ENCODE data around the gene DNAJC3. TPM values are rescaled to one million over a fixed set of nuclear protein-coding genes. Genes with fewer than 3 reads are reported as not detected.

DNAJC3 gene, protein sequence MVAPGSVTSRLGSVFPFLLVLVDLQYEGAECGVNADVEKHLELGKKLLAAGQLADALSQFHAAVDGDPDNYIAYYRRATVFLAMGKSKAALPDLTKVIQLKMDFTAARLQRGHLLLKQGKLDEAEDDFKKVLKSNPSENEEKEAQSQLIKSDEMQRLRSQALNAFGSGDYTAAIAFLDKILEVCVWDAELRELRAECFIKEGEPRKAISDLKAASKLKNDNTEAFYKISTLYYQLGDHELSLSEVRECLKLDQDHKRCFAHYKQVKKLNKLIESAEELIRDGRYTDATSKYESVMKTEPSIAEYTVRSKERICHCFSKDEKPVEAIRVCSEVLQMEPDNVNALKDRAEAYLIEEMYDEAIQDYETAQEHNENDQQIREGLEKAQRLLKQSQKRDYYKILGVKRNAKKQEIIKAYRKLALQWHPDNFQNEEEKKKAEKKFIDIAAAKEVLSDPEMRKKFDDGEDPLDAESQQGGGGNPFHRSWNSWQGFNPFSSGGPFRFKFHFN
- polyA plus RNA-seq (ENCODE audit: insufficient read length), result 43.6 TPM
- long read RNA-seq, donor 1, full-length matches to known transcripts, result 6 of 46 reads
- long read RNA-seq, donor 1, partial matches to known transcripts, result 40 of 46 reads
- long read RNA-seq, donor 1, other reads (novel, unspliced or antisense), result 0 of 46 reads
- long read RNA-seq, donor 2, full-length matches to known transcripts, result 4 of 4 reads
- long read RNA-seq, donor 2, partial matches to known transcripts, result 0 of 4 reads
- long read RNA-seq, donor 2, other reads (novel, unspliced or antisense), result 0 of 4 reads
- long read RNA-seq, donor 3, full-length matches to known transcripts, result 4 of 4 reads
- long read RNA-seq, donor 3, partial matches to known transcripts, result 0 of 4 reads
- long read RNA-seq, donor 3, other reads (novel, unspliced or antisense), result 0 of 4 reads
- long read RNA-seq, donor 4, result 0 reads
- long read RNA-seq, donor 5, full-length matches to known transcripts, result 6 of 89 reads
- long read RNA-seq, donor 5, partial matches to known transcripts, result 83 of 89 reads
- long read RNA-seq, donor 5, other reads (novel, unspliced or antisense), result 0 of 89 reads
- long read RNA-seq, donor 6, full-length matches to known transcripts, result 4 of 4 reads
- long read RNA-seq, donor 6, partial matches to known transcripts, result 0 of 4 reads
- long read RNA-seq, donor 6, other reads (novel, unspliced or antisense), result 0 of 4 reads
- long read RNA-seq, donor 7, full-length matches to known transcripts, result 3 of 3 reads
- long read RNA-seq, donor 7, partial matches to known transcripts, result 0 of 3 reads
- long read RNA-seq, donor 7, other reads (novel, unspliced or antisense), result 0 of 3 reads
- long read RNA-seq, donor 8, full-length matches to known transcripts, result 3 of 3 reads
- long read RNA-seq, donor 8, partial matches to known transcripts, result 0 of 3 reads
- long read RNA-seq, donor 8, other reads (novel, unspliced or antisense), result 0 of 3 reads

DNA sequence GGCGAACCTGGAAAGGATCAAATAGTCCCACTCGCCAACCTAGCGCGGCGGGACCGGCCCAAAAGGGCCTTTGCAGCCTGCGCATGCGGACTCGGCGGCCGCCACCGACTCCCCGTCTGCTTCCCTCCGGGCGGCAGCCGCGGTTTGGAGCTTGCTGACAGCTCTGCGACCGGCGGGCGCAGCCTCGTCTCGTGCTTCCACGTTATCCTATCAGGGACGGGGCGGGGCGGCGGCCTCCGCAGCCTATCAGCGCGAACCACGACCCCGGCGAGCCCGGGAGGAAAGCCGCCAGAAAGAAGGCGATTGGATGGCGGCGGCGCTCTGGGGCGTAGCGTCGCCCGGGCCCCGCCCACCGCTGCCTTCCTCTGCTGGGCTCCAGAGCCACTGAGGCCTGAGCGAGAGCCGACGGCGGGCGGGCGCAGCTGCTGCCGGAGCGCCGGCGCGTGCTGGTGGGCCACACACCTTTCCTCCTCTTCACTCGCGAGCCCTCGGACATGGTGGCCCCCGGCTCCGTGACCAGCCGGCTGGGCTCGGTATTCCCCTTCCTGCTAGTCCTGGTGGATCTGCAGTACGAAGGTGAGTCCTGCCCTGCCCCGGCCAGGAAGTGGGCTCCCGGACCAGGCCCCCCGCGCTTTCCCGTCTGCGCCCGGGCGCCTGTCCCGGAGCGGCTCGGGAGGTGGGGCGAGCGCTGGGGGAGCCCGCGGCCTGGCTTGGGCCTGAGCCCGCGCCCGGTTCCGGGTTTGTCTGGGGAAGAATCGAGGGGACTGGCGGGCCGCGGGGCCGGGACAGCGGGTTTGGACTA lies at the start of gene DNAJC3:
Gene DNAJC3, plus strand, starts transcription at position 378 of the 802 bp plus-strand sequence. Its CDS starts 117 bp downstream, at position 495.
- DNase-seq, result peak; percentile 98

DNA sequence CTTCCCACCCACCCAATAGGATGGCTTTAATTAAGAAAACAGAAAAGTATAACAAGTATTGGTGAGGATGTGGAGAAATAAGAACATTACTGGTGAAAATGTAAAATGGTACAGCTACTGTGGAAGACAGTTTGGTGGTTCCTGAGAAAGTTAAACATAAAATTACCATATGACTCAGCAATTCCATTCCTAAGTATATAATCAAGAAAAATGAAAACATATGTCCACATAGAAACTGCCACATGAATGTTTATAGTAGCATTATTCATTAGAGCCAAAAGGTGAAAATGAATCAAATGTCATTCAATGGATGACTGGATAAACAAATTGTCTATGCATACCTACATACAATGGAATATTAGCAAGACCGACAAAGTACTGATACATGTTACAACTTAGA lies 49.3 kb upstream of the DNAJC3 start:
- no peak for DNase-seq

DNA sequence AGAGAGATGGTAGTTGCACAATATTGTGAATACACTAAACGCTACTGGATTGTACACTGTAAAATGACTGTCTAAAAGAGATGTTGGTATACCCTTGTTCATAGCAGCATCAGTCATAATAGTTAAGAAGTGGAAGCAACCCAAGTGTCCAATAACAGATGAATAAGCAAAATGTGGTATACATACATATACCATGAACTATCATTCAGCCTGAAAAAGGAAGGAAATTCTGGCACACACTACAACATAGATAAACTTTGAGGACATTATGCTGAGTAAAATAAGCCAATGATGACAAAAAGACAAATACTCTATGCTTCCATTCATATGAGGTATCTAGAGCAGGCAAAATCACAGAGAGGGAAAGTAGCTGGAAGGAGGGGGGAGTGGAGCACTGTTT lies 48.5 kb upstream of the DNAJC3 start:
- DNase-seq, result no peak

DNA sequence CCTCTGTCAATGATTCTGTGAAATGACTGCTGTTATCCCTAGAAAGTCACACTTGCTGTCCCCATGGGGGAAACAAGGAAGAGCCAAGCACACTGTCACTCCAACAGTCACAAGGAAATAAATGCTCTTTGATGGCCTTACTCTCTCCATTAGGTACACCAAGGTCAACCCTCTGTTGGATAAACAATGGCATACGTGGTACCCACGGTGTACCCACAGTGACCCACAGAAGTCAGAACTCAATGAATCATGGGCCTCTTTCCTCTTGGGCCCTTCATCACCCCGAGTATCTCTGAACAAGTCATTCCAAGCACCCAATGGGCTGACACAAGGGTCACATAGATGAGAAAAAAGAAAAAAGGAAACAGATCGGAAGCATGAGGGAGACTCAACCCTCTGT lies 47.9 kb upstream of the DNAJC3 start:
- no peak for DNase-seq

DNA sequence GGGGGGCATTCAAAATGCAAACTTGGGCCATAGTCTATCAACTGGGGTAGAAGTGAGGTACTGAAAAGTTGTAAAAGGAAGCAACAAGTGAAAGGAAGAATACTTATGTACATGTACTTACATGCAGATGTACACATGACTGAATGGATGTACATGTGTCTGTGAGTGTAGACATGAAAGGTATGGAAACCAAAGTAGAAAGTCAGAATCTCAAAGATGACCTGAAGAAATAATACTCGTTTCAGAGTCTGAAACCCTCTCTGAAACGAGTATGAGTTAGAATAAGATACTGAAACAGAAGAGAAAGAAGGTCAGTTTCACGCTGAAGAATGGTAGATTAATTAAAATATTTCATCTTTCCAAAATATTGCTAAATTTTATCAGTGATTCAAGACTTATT lies 46.3 kb upstream of the DNAJC3 start:
- no peak for DNase-seq

DNA sequence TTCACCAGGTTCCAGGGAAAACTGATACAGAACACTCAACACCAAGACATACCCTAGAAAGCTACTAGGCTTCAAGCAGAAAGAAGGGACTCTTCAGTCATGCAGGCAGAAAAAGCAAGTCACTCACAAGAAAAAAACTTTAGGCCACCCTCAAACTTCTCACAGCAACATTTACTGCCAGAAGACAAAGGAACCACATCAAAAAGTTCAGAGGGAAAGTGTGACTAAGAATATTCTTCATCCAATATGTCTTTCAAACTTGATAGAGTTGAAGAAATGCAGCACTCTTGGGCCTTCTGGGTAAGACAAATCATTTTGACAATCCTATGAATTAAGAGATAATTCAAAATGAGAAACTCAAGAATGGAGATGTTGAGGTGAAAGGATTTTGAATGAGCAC lies 40.1 kb upstream of the DNAJC3 start:
- DNase-seq, result no peak

DNA sequence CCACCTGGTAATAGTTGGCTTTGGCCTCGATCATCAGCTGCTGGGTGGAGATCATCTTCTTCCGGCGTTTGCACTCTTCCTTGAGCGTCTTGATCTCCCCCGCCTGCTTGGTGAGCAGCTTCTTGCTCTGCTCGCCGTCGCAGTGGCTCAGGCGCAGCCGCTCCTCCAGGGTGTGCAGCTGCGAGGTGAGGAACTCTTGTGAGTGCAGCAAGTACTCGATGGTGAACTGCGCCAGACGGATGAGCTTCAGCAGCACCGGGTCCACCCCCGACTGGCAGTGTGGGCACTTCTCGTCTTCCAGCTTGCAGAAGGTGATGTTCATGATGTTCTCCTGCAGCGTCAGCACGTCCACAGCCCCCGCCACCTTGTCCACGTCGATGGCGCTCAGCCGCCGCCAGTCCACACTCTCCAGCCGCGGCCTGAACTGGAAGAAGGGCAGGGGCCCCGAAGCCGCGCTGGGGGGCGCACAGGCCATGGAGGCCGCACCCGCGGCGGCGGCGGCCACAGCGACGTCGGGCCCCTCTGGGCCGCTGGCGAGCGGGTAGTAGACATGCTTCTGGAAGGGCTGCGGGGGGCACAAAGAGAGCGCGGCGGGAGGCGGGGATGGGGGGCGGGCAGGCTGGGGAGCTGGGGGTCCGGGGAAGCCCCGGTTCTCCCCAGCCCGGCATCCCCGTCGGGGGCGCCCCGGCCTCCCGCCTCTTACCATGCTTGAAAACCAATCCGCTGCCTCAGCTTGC lies 35.5 kb upstream of the DNAJC3 start:
- DNase-seq, result peak; percentile 25

DNA sequence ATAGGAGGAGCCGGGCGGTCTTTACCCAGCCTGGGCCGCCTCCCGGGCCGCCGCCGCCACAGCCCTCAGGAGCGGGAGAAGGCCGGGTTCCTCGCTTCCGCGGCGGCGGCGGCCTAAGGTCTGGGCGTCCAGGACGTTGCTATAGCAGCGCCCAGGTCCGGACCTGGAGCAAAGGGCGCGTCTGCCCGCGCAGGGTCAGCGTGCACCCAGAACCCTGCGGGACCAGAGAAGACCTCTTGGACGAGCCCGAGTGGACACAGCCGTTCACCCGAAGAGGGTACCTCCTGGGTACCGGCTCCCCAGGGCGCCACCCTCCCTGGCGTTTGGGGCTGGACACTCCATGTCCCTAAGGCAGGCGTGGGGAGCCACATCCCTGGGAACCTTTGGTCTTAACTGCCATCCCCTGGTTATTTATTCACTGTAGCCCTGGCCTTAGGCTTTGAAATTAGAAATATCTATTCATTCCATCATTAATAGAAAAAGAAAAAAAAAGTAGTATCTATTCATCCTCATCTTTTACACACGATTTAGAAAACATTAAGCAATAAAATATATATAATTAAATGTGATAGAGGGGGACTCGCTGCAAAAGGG lies 34.8 kb upstream of the DNAJC3 start:
- DNase-seq, result peak; percentile 39

DNA sequence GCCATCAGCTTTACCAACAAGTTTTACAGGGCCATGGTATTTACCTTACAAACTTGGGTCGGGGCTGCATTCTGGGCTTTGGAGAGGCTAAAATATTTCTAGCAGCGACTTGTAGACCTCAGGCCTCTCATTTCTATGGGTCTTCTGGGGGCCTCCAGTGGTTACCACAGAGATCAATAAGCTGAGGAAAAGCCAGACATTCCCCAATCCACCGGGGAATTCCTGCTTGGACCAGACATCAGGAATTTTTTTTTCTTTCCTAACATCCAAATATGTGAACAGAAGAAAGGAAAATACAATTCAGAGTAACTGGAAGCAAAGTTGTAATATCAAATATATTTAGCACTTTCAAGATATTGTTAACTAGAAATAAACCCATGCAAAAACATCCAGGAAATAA lies 33.9 kb upstream of the DNAJC3 start:
- peak; percentile 2 for DNase-seq

DNA sequence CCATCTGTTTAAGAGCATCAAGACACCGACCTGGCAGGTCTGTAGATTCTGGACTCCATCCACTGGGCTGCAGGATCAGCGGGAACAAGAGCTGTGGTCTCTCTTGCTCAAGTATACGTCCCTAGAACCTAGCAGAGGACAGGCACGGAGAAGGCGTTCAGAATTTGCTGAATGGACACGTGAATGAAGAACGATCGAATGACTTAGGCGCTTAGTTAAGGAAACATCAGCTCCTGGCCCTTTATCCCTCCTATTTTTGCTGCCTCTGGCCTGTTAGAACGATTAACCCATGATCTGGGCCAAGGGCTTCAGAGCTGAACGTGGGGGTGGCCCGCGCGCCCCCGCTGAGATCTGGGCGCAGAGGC lies 33.4 kb upstream of the DNAJC3 start:
- DNase-seq, result peak; percentile 30

DNA sequence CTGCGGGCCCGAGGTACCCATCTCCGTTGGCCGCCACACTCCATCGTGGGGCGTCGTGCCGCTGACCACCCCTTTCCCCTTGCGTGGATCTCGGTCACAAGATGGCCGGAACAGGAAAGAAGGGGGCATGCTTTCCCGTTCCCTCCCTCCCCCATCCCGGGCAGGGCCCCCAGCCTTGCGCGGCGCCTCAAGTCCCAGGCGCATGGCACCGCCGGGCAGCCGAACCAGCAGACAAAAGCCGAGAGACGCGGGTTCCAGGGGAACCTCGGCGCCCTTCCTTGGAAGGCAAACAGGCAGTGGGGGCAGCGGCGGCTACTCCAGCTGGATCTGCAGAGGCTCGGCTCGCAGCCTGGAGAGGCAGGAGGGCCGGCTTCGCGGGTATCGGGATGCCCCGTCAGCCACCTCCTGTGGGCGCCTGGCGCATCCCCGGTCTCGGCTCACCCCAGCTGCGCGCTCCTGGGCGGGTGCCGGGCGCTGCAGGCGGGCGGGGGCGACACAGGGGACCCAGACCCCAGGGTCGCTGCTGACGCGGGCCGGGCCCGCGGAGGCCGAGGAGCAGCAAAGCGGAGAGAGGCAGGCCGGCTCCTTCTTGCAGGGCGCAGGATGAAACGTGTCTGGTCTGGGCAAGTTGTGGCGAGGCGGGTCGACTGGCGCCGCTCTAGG lies 32.9 kb upstream of the DNAJC3 start:
- peak; percentile 36 for DNase-seq

DNA sequence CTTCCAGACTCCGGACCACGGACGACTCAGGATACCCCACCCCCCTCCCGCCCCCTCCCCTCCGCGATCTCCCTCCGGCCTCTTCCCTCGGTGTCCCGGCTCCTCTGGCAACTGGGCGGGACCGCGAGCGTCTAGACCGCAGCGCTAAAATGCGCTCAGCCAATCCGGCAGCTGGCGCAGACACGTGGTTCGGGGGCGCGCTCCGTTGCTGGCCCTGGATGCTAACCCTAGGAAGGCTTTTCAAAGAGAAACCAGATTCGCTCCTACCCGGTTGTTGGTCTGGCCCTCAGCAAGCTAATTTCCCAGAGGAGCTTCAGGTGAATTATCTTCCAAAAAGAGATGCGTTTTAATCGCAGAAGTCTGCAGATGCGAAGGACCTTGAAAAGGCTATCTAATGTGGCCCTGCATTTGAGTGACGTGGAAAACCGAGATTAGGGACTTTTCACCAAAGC lies 32.3 kb upstream of the DNAJC3 start, which contains the start of gene DZIP1:
Gene DZIP1, minus strand, starts transcription at position 106 of the 452 bp plus-strand sequence. CDS start 2,677 bp downstream, outside the sequence.
- DNase-seq, result peak; percentile 88

DNA sequence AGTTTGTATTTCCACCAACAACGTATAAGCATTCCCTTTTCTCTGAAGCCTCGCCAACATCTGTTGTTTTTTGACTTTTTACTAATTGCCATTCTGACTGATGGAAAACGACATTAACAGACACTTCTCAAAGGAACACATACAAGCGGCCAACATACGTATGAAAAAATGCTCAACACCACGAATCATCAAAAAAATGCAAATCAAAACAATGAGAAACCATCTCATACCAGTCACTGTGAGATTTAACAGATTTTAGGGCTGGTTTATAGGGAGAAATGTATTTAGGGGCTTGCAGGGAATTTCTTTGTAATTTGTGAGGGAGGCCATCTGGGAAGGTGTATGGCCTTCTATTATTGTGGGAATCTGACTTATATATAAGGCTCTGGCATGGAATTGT lies 29.6 kb upstream of the DNAJC3 start:
- DNase-seq, result no peak

DNA sequence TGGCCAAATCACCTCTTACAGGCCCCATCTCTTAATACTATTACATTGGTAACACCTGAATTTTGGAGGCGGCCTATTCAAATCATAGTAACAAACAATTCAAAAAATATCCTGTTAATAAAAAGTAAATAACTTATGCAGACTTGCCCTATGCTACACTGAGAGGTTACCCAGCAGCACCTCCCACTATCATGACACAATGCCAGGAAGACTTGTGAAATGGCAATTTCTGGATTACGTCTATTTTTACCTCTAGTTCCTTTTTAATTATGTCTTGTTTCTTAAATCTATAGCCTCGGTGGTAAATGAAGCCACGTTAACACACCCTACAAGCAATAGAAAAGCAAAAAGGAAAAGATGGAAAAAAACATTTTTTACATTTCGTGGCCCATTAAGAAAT lies 26.2 kb upstream of the DNAJC3 start:
- DNase-seq, result no peak

DNA sequence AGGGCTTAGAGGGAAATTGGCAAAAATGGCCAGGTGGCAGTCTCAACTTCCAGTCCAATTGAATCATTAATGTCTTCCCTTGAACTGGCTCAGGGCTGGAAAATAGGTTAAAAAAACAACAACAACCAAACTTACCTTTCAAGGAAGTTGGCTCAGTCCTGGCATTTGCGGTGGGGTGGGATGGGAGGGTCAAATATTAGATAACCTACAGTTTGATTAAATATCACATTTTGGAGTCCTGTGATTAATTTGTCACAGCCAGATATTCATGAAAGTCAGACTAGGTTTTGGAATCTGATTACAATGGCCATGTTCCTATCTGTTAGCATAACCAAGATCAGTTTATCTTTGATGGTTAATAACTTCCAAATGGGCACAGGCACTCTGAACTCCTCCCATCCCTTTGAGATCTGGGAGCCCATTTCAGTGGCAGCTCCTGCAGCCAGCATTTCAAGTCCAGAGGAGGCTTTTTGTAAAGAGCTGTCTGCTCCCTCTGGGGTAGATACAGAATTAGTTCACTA lies 24.6 kb upstream of the DNAJC3 start:
- no peak for DNase-seq

DNA sequence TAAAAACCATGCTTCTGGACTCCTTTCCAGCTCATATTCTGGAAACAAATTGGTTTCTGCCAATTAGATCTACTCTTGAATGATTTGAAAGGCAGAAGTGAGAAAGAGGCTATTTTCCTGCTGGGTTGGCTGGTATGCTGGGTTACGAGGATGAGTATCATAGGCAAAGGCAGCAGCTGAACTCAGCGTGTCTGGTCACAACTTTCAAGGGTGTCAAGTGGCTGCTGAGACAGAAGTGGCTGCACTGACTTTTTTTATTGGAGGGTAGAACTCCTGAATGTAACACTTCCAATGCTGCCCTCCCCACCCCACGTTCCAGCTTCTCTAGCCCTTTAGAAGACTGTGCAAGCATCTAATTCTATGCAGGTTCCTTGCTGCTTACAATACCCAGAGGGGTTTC lies 24.1 kb upstream of the DNAJC3 start:
- DNase-seq, result no peak

DNA sequence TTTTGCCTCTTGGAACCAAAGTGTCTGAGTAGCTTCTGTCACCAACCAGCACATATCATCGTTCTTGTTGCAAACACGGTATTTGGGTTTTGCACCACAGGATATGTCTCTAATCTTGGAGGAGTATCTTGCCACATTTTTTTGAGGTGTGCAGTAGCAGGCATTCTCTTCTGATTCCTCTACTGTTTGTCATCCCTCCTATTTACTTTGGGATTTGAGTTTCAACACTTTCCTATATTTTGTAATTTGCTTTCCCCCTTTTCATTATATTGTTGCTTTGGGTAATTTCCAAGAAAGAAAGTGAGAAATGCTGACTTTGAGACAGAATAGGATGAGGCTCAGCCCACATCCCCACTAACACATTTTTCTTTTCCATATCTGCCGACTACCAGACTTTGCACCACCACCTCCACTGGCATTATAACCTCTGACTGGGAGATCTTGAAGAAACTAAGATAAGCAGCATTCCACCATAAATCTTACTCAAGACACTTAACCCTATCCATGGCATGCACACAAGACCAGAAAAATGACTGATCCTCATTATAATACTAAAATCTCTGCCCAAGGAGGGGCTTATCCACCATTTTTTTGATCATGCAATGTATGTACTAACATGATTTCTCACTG lies 20.4 kb upstream of the DNAJC3 start:
- DNase-seq, result no peak

DNA sequence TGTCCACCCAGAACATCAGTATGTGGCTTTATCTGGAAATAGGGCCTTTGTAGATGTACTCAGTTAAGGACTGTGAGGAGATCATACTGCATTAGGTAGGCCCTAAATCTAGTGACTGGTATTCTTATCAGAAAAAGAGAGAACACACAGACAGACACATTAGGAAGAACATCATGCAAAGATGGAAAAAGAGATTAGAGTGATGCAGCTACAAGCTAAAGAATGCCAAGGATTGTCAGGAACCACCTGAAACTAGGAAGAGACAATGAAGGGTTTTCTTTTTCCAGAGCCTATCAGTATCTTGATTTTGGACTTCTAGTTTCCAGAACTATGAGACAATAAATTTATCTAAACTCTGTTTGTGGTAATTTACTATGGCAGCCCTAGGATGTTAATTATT lies 17.4 kb upstream of the DNAJC3 start:
- no peak for DNase-seq

Data from left kidney (tissue), 8 donors.